Measurements from ENCODE around the gene FBLN2.

The FBLN2 gene

DNA sequence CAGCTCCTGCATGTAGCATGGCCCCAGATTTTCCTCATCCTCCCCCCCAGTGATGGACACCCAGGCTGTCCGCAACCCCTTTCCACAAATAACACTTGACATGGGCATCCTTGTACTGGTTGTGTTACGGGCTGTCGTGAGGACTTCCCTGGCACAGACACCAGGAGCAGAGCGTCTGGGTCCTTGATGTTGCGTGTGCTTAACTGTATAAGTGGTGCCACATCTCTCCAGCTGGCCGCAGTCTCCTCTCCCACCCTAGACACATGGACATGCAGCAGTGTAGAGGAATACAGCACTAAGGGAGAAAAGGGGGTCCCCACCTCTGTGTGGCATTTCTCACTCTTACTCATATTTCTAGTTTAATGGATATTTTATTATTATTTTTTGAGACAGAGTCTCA lies 56.6 kb downstream of the FBLN2 start:
- no peak for DNase-seq (ENCODE audit: low read depth)

DNA sequence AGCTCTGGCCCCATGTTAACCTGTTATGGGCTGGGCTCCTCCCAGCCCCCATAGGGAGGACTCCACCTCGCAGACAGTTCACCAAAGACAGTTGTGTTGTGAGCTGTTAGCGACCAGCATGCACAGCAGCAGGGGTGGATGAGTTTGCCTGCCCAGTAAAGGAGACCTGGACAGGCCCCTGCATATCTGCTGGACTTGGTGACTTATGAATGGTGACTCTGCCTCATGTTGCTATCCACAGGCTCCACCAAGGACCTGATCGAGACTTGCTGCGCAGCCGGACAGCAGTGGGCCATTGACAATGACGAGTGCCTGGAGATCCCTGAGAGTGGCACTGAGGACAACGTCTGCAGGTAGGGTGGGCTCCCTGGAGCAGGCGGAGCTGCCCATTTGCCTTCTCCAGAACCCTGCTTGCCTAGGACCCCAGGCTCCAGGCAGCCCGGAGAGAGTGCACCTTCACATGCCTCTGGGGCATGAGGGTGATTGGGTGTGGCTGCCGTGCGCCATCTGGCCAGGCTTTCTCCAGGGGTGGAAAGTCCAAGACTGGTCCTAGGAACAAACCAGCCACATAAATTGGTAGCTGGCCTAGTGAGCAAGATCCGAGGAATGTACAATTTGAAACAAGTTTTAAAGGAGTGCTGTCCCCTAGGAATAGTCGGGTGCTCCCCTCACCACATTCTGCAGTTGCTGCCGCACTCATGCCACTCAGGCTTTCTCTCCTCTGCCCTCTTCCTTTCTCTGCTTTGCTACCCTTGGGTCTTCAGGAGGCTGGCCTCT lies 59.1 kb downstream of the FBLN2 start:
- DNase-seq (ENCODE audit: low read depth) = no peak

DNA sequence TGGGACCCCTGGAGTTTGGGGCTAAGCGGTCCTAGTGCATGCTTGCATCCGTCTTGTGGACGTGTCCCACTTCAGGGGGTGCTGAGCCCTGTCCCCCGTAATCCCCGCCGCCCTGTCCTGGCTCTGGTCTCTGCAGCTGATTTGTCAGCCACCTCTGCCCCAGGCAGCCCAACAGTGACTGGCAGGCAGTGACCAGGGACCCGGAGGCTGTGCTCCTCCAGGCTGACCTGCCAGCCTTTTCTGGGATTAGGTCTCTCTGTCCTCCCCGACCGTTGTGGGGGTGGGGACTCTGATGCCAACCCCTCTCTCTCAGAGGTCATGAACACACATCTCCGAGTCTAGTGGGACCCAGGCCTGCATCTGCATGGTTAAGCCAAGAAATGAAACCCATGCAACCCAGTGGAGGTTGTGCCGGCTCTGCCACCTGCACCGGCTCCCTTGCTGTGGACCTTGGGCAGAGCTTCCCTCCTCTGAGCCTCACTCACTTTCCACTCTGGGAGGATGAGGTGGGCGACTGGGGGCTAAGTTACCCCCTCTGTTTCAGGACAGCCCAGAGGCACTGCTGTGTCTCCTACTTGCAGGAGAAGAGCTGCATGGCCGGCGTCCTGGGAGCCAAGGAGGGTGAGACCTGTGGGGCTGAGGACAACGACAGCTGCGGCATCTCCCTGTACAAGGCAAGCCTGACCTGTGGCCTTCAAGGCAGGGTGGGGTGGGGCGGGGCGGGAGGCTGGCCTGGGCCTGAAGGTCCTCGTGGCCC lies 60.2 kb downstream of the FBLN2 start:
- DNase-seq (ENCODE audit: low read depth) = no peak

DNA sequence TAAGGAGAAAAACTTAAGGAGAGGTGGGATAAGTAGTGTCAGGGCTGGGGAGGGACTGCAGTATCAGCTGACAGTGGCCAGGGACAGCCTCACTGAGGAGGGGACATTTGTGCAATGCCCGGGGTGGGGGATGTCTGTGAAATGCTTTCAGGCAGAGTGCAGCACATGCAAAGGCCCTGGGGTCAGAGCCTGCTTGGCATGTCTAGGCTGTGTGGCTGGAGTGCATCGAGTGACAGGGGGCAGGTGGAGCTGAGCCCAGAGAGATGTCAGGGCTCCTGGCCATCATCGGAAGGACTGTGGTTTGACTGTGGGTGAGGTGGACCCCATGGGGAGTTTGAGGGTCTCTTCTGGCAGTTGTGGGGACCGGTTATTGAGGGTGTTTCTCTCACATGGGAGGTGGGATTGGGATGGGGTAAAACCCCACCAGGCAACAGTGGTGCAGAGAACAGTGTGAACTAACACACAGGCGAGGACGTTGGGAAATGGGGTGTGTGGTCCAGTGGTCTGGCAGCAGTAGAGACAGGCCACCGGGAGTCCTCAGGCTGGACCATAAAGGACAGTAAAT lies 61.2 kb downstream of the FBLN2 start:
- DNase-seq (ENCODE audit: low read depth) = no peak

DNA sequence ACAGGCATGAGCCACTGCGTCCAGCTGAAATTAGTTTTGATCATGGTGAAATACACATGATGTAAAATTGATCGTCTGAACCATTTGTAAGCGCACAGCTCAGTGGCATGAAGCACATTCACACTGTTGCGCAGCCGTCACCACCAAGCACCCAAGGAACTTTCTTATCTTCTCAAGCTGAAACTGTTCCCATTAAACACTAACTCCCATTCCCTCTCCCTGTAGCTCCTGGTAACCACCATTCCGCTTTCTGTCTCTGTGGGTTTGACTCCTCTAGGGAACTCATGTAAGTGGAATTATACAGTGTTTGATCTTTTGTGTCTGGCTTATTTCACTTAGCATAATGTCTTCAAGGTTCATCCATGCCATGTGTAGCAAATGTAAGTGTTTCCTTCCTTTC lies 62.3 kb downstream of the FBLN2 start:
- DNase-seq (ENCODE audit: low read depth) = no peak

DNA sequence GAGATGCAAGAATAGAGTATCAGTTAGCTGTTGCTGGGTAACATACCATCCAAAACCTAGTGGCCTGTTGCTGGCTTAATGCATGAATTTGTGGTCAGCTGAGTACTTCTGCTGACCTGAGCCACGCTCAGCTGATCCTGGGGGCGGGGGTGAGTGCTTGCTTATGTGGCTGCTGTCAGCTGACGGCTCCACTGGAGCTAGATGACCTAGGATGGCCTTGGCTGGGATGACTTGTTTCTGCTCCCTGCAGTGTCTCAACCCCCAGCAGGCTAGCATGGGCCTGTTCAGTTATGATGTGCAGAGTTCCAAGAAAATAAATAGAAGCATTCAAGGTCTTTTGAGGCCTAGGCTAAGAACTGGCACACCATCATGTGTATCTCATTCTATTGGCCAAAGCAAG lies 63.9 kb downstream of the FBLN2 start:
- no peak for DNase-seq (ENCODE audit: low read depth)

DNA sequence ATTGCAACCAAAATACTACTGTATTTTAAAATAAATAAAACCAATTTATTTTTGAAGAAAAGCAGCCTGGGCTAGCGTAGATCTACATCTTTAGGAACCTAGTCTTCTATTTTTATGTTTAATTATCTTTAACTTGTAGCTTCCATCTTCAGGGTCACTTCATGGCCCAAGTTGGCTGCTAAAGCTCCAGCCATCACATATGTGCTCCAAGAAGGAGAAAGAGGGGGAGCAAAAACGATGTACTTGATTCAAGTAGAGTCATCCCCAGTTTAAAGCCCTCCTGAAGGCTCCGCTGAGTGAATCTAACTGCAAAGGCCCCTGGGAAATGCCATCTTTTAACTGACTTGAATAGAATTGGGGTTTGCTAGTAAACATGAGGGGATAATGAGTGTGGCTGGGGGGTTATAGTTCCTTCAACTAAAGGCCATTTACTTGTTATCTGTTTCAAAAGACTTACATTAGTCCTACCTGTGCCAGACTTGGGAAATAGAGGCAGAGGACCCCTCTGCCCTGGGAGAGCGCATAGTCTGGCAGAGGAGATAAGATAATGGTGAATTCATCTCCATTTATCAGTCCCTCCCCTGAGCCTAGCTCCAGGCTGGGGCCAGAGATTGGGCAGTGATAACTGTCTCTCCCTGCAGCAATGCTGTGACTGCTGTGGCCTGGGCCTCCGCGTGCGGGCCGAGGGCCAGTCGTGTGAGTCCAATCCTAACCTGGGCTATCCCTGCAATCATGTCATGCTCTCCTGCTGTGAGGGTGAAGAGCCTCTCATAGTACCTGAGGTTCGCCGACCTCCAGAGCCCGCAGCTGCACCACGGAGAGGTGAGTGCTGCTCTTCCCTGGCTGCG lies 64.6 kb downstream of the FBLN2 start:
- no peak for DNase-seq (ENCODE audit: low read depth)

DNA sequence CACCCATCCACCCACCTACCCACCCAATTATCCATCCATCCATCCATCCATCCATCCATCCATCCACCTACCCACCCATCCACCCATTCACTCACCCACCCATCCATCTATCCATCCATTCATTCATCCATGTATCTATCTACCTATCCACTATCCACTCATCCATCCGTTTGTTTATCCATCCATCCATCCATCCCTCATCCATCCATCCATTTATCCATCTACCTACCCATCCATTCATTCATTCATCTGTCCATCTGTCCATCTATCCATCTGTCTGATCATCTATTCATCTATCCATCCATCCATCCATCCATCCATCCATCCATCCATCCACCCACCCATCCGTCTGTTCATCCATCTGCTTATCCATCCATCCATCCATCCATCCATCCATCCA lies 65.7 kb downstream of the FBLN2 start:
- no peak for DNase-seq (ENCODE audit: low read depth)

DNA sequence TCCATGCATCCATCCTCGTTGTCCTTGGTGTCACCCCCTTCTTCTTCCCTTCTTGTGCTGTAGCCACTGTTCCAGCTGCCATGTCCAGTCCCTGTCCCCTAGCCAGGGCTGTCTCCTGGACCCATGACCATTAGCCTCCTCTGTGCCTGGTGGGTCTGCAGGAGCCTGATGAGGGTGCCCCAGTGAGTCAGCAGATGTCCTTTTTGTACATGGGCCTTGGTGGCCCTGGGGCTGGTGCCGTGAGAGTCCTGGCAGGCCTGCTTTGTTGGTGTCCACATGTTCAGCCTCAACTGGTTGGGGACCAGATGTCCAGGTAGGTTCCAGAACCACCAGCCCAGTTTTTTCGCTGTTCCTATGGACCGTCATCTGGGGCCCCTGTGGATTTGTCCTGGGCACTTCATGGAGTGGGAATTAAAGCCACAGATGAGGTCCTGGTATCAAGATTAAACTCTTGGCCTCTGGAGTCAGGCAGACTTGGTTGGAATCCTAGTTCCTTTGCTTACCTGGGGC lies 66.1 kb downstream of the FBLN2 start:
- DNase-seq (ENCODE audit: low read depth) = no peak

DNA sequence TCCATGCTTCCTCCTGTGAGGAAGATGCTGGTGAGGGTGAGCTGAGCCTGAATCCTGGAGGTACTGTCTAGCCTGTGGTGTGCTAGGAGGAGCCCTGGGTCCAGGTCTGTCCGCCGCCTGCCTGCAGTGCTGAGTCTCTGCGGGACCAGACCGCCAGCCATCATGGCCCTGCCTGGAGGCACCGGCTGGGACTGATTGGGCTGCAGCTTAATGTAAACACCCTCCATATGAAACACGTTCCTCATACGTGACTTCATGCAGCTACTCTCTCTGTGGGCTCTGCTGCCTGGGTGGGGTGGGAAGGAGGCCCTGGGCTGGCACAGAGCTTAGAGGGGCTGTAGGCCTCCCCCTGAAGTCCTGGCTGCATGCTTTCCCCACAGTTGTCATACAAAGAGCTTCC lies 67.4 kb downstream of the FBLN2 start:
- DNase-seq (ENCODE audit: low read depth) = no peak

DNA sequence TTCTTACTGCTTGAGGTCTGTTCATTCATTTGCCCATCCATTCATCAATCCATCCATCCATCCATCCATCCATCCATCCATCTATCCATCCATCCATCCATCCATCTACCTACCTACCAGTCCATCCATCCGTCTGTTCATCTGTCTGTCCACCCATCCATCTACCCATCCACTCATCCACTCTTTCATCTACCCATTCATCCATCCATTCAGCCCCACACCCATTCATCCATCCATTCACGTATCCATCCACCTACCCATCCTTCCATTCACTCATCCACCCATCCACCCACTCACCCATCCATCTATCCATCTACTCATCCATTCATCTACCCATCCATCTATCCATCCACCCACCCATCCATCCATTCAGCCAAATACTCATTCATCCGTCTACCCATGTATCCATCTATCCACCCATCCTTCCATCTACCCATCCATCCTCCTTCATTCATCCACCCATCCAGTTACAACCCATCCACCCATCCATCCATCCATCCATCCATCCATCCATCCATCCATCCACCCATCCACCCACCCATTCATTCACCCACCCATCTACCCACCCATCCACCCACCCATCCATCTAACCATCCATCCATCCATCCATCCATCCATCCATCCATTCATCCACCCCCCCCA lies 68.3 kb downstream of the FBLN2 start:
- no peak for DNase-seq (ENCODE audit: low read depth)

DNA sequence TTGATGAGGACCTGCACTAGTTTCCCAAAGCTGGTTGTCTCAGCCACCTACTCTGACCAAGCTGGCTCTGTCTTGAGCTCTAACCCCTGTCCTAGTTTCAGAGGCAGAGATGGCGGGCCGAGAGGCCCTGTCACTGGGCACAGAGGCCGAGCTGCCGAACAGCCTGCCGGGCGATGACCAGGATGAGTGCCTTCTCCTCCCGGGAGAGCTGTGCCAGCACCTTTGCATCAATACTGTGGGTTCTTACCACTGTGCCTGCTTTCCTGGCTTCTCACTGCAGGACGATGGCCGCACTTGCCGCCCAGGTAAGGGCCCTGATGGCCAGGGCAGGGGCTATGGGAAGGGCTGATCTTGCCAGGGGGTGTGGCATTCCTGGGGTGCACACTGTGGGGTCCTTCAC lies 69.1 kb downstream of the FBLN2 start:
- no peak for DNase-seq (ENCODE audit: low read depth)

DNA sequence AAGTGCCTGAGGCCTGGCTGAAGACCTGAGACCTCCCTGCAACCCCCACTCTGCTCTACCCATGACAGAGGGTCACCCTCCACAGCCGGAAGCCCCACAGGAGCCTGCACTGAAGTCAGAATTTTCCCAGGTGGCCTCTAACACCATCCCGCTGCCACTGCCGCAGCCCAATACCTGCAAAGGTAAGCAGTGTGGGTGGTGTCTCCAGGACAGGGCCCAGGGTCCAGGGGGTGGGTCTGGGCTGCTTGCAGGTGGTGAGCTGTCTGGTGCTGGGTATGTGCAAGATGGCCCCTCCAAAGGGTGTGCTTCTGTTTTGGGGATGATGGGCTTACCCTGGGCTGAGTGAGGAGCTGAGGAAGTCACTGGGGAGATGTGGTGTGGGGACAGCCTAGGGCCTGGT lies 69.9 kb downstream of the FBLN2 start:
- DNase-seq (ENCODE audit: low read depth) = no peak

DNA sequence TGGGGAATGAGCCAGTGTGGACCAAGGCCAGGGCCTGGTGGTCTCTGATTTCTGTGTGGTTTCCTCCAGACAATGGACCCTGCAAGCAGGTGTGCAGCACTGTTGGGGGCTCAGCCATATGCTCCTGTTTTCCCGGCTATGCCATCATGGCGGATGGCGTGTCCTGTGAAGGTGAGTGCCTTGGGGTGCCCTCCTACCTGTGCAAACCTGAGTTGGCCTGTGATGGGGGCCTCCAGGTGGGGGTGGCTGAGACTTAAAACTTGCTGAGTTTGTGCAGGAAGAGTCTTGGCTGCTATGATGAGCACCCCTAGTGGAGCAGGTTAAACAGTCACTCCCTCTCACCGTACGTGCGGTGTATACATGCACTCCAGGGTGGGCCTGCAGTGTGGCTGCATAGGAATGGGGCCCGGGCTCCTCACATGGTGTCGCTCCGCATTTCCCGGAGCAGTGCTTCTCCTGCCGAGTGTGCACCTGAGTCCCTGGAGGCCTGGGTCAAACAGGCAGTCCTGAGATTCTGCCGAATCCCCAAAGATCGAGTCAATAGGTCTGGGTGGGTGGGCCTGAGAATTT lies 70.8 kb downstream of the FBLN2 start:
- DNase-seq (ENCODE audit: low read depth) = no peak

DNA sequence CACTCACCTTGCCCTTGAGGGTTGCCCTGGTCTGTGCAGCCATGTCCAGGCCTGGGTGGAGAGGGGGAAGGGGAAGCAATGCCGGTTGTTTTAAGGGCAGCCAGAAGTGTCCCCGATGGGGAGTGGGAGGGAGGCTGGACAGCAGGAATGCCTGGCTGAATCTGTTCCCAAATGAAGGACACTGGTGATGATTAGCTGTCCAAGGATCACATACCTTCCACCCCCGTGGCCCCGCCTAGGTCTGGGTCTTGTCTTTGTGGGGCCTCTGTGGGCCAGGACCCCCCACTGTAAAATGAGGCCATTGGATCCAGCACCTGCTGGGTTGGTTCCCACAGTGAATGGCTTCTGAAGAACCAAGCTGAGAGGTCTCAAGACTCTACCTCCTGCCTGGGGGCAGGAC lies 71.4 kb downstream of the FBLN2 start:
- no peak for DNase-seq (ENCODE audit: low read depth)

DNA sequence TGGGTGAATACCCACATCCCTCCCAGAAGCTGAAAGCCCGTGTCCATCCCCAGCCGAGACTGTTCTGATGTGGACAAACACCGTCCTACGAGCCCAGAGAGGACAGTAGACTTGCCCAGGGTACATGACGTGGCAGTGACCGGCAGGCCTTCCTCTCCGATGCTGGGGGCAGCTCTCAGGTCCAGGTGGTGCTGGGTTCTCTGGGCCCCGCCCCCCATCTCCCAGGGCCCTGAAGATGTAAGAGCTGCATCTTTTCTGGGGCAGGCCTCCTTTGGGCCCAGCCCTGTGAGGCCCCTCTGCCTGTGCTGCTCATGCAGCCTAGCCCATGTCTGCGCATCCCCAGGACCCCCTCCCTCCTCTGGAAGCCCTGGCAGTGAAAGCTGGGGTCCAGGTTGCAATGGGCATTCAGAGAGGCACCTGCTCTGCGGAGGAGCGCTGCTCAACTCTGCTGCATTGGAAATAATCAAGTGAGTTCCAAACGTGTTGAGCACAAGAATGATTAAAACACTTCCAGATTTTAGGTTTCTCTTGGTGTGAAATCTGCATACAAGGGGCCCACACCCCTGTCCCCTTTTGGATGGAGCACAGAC lies 71.9 kb downstream of the FBLN2 start:
- no peak for DNase-seq (ENCODE audit: low read depth)

DNA sequence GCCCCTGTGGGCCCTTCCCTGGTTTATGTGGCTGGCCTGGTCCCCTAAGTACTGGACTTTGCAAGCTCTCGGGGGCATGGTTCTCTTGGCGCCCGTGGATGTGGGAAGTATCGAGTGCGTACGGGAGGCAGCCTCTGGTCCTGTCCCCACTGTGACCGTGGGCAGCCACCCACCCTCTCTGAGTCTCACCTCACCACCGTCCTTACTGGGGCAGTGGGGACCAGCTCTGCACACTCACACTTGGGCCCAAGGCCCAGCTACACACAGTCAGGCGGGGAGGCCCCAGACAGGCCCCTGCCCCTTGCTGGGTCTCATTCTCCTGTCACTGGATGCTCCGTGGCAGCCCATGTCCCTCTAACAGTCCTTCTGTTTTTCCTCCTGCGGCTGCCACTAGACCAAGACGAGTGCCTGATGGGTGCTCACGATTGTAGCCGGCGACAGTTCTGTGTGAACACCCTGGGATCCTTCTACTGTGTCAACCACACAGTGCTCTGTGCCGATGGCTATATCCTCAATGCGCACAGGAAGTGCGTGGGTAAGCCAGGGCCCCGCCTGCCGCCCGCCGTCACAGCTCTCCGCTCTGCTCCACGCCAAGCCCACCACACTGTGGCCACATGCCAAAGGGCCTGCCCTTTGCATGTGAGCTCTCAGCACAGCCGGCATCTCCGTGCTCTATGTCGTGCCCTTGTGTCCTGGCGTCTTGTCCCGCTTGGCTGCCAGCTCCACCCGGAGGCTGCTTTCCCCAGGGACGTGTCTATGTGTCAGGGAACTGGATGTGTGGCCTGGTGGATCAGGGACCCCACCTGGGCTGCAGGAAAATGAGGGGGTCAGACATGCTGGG lies 72.7 kb downstream of the FBLN2 start:
- no peak for DNase-seq (ENCODE audit: low read depth)

DNA sequence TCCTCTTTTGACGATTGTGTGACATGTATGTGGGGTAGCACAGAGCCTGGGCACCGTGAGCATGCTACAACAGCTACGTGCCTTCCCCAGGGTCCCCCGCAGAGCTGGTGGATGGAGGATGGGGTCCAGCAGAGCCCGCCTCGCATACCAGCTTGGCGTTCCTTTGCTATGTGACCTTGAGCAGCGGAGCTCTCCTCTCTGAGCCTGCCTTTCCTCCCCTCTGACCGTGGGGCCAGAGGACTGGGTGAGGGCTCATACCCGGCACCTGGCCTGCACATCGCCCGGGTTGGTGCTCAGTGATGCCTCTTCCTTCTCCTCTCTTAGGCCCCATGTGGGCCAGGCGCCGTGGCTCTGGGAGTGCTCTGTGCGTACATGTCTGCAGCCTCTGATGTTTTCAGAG lies 73.4 kb downstream of the FBLN2 start:
- DNase-seq (ENCODE audit: low read depth) = no peak

DNA sequence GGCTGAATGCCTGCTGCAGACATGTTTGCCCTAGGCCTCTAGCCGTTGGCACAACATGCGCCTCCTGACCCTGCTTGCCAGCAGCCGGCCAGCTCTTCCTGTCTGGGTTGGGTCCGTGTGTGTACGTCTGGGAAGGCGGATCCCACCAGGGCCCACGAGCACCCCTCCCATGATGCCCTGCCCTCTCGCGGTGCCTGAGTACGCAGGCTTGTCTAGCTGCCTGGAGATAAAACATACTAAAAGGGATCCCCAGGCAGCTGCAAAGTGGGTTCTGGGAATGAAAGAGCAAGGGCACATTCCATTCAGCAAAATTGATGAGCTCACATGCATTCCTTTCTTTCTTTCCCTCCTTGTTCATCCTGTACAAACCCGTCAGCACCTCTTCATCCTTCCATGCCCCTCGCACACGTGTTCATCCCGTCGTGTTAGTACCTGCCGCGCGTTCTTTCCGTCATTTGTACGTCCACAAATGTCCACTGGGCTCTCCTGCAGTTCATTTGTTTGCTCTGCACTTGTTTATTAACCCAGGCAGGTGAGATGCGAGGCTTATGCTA lies 74.3 kb downstream of the FBLN2 start:
- DNase-seq (ENCODE audit: low read depth) = no peak

DNA sequence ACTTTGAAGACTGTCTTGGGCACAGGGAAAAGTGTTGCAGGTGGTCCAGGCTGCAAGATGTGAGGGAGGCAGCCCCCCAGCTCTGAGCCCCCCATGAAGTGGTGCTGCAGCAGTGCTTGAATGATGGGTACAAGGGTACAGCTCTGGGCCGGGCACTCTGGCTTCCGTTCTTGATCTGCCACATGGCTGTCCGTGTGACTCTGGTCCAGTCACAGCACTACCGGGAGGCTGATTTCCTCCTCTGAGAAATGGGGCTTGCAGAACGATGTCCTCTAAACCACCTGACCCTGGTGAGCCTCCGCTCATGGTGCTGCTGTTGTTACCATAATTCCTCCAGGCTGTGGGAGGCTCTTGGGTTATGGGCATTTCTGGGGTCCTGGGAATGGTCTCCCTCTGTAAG lies 75.1 kb downstream of the FBLN2 start:
- DNase-seq (ENCODE audit: low read depth) = no peak
